ENCODE results near the gene SMIM1. TPM values are rescaled to one million over a fixed set of nuclear protein-coding genes. Genes with fewer than 3 reads are reported as not detected.
"Not testable (repeated sequence)": the region's sequence is repeated elsewhere in the genome, so short reads cannot be mapped to it uniquely, and the experiment has no call there.

The SMIM1 gene
- total RNA-seq, 4 donors from 2014 or later = 23.1 TPM; not detected in 3

- peaks cover 0 to 35% (median 15%) of the 10 kb centered on the region in 4 donors for H3K4me1 ChIP-seq
- H3K36me3 ChIP-seq = peaks cover 0 to 24% (median under 1%) of the 10 kb centered on the region in 3 donors
- H3K9me3 ChIP-seq = no peaks in the 10 kb centered on the region
- 81 to 83% methylated on average over 13 of the region's 13 CpGs for WGBS, 2 donors
- peak overlapping the region in 1 of 4 donors; percentile 88 for H3K27ac ChIP-seq
- peaks cover 0 to 5% of the 10 kb centered on the region in 2 donors for H3K27me3 ChIP-seq
- H3K4me3 ChIP-seq = peak overlapping the region in 2 of 4 donors; percentile 72 to 95
- DNase-seq (ENCODE audit: low spot score in 2 of 2) = no peak
- TF ChIP-seq CTCF (IDR thresholded peaks at IDR 0.05) (no peak), EP300 (IDR thresholded peaks at IDR 0.05) (no peak), POLR2A (IDR thresholded peaks at IDR 0.05) (no peak)
Measured at GRCh38 chr1:3747903-3748302, 24.6 kb upstream of the SMIM1 start.

GRCh38 chr1:3748316-3748900 is 24.1 kb upstream of the SMIM1 start:
- H3K36me3 ChIP-seq = peaks cover 0 to 19% (median 0%) of the 10 kb centered on the region in 3 donors
- not testable (repeated sequence) for H3K4me3 ChIP-seq; H3K27me3 ChIP-seq; H3K27ac ChIP-seq; H3K9me3 ChIP-seq; DNase-seq (ENCODE audit: low spot score in 2 of 2)
- 80% methylated on average over 15 of the region's 15 CpGs for WGBS, 2 donors
- peaks cover 0 to 35% (median 15%) of the 10 kb centered on the region in 4 donors for H3K4me1 ChIP-seq

GRCh38 chr1:3749512-3749911 is 23.0 kb upstream of the SMIM1 start:
- peaks cover 0 to 19% of the 10 kb centered on the region in 2 donors for H3K27me3 ChIP-seq
- H3K27ac ChIP-seq = no peak overlapping the region
- peaks cover 0 to 33% (median 15%) of the 10 kb centered on the region in 4 donors for H3K4me1 ChIP-seq
- TF ChIP-seq EP300 (IDR thresholded peaks at IDR 0.05) (no peak), POLR2A (IDR thresholded peaks at IDR 0.05) (no peak), CTCF (IDR thresholded peaks at IDR 0.05) (no peak)
- H3K4me3 ChIP-seq = no peak overlapping the region
- H3K36me3 ChIP-seq = peaks cover 0 to 8% (median 0%) of the 10 kb centered on the region in 3 donors
- H3K9me3 ChIP-seq = no peaks in the 10 kb centered on the region
- 62 to 69% methylated on average over 5 of the region's 5 CpGs for WGBS, 2 donors
- no peak for DNase-seq (ENCODE audit: low spot score in 2 of 2)

GRCh38 chr1:3750741-3751140 is 21.8 kb upstream of the SMIM1 start:
- Histone ChIP-seq H3K27me3 (peaks cover 0 to 31% of the 10 kb centered on the region in 2 donors), H3K36me3 (no peaks in the 10 kb centered on the region), H3K27ac (no peak overlapping the region), H3K4me1 (peaks cover 0 to 20% (median 15%) of the 10 kb centered on the region in 4 donors), H3K9me3 (no peaks in the 10 kb centered on the region), H3K4me3 (no peak overlapping the region)
- WGBS, 2 donors = 61 to 63% methylated on average over 6 of the region's 6 CpGs
- DNase-seq (ENCODE audit: low spot score in 2 of 2) = no peak
- TF ChIP-seq CTCF (IDR thresholded peaks at IDR 0.05) = no peak
- TF ChIP-seq EP300 (IDR thresholded peaks at IDR 0.05) = no peak
- no peak for TF ChIP-seq POLR2A (IDR thresholded peaks at IDR 0.05)

GRCh38 chr1:3752400-3752945 is 20.1 kb upstream of the SMIM1 start, which contains the start of gene CCDC27:
CCDC27 (plus strand) TSS chr1:3752450; CDS start chr1:3752482, 32 bp downstream.
- no peak for DNase-seq (ENCODE audit: low spot score in 2 of 2)
- 87 to 91% methylated on average over 11 to 17 of the region's 17 CpGs for WGBS, 2 donors
- Histone ChIP-seq H3K4me3 (no peak within 1 kb of the TSS), H3K36me3 (no peaks in the 10 kb centered on the region), H3K27me3 (peaks cover 0 to 41% of the 10 kb centered on the region in 2 donors), H3K4me1 (peaks cover 0 to 9% (median 6%) of the 10 kb centered on the region in 4 donors), H3K9me3 (no peaks in the 10 kb centered on the region), H3K27ac (no peak within 1 kb of the TSS)
- TF ChIP-seq POLR2A (IDR thresholded peaks at IDR 0.05) (no peak), CTCF (IDR thresholded peaks at IDR 0.05) (no peak), EP300 (IDR thresholded peaks at IDR 0.05) (no peak)

Measured in tibial nerve (tissue), 4 donors.